ENCODE data around the gene TMEM132A. TPM values are rescaled to one million over a fixed set of nuclear protein-coding genes. Genes with fewer than 3 reads are reported as not detected.

Gene TMEM132A
- total RNA-seq, 1 experiment from 2014 or later: 154 TPM

GRCh38 chr11:60957188-60957587 is 32.9 kb downstream of the TMEM132A start:
- Histone ChIP-seq H3K27me3 (ENCODE audit: control insufficient read depth, insufficient read depth, low read length) (peaks cover 5% of the 10 kb centered on the region; the same call in 1 of the 2 replicates), H3K4me3 (ENCODE audit: low read depth in 2 of 2, low read length in 2 of 2) (no peak overlapping the region), H3K36me3 (ENCODE audit: control insufficient read depth, insufficient read depth, low read length) (no peaks in the 10 kb centered on the region), H3K4me1 (ENCODE audit: control insufficient read depth, insufficient read depth, low read length) (no peaks in the 10 kb centered on the region), H3K9me3 (ENCODE audit: control insufficient read depth, insufficient read depth, low read depth, low read length) (no peaks in the 10 kb centered on the region), H3K27ac (ENCODE audit: low read length) (no peak overlapping the region)
- in situ Hi-C loops (cut with HindIII; ENCODE audit: low pct_unique_long_range_greater_than_20kb, low sequenced_read_pairs) (no loop called here), intact Hi-C loops (cut with micrococcal nuclease; ENCODE audit: unreplicated experiment) (no loop called here)
- ChIA-PET POLR2A (no interaction called here), CTCF (no interaction called here)
- BruUV-seq (replicated peaks): no TSS peak
- TF ChIP-seq POLR2AphosphoS5 (IDR thresholded peaks at IDR 0.05; ENCODE audit: low read depth, low read length) (no peak), SIN3A (IDR thresholded peaks at IDR 0.05; ENCODE audit: borderline replicate concordance, insufficient read depth, low read depth, low read length) (no peak), REST (IDR thresholded peaks at IDR 0.05; ENCODE audit: insufficient read depth in 1 of 2, low read depth in 2 of 2, low read length in 1 of 2) (no peak), CTCF (IDR thresholded peaks at IDR 0.05) (no peak), TCF7L2 (IDR thresholded peaks at IDR 0.05; ENCODE audit: low read depth, low read length) (no peak)
- no peak for DNase-seq (ENCODE audit: low read depth, low spot score)
- no peak for ATAC-seq

- ChIA-PET CTCF (no interaction called here), POLR2A (no interaction called here)
- TF ChIP-seq CTCF (IDR thresholded peaks at IDR 0.05) (no peak), SIN3A (IDR thresholded peaks at IDR 0.05; ENCODE audit: borderline replicate concordance, insufficient read depth, low read depth, low read length) (no peak), POLR2AphosphoS5 (IDR thresholded peaks at IDR 0.05; ENCODE audit: low read depth, low read length) (no peak), REST (IDR thresholded peaks at IDR 0.05; ENCODE audit: insufficient read depth in 1 of 2, low read depth in 2 of 2, low read length in 1 of 2) (no peak), TCF7L2 (IDR thresholded peaks at IDR 0.05; ENCODE audit: low read depth, low read length) (no peak)
- no peaks in the 10 kb centered on the region for H3K9me3 ChIP-seq (ENCODE audit: control insufficient read depth, insufficient read depth, low read depth, low read length)
- in situ Hi-C loops (cut with HindIII; ENCODE audit: low pct_unique_long_range_greater_than_20kb, low sequenced_read_pairs) (no loop called here), intact Hi-C loops (cut with micrococcal nuclease; ENCODE audit: unreplicated experiment) (no loop called here)
- no peaks in the 10 kb centered on the region for H3K4me1 ChIP-seq (ENCODE audit: control insufficient read depth, insufficient read depth, low read length)
- peaks cover 10% of the 10 kb centered on the region; the same call in 1 of the 2 replicates for H3K27me3 ChIP-seq (ENCODE audit: control insufficient read depth, insufficient read depth, low read length)
- no peak overlapping the region for H3K27ac ChIP-seq (ENCODE audit: low read length)
- DNase-seq (ENCODE audit: low read depth, low spot score) (no peak), ATAC-seq (no peak)
- no peaks in the 10 kb centered on the region for H3K36me3 ChIP-seq (ENCODE audit: control insufficient read depth, insufficient read depth, low read length)
- no peak overlapping the region for H3K4me3 ChIP-seq (ENCODE audit: low read depth in 2 of 2, low read length in 2 of 2)
- BruUV-seq (replicated peaks): no TSS peak
Measured at GRCh38 chr11:60959431-60959830, 35.2 kb downstream of the TMEM132A start.

Measured in Panc1 (cell line).